Brain microvascular endothelial cell (primary cell): Measurements from ENCODE around the gene CXCR3.
"Not testable (repeated sequence)": the region's sequence is repeated elsewhere in the genome, so short reads cannot be mapped to it uniquely, and the experiment has no call there.

ENCODE experiments used
- DNase-seq: peaks from one replicate; pipeline ENCODE4 v3.0.0-alpha.2; 2020
- H3K27ac ChIP-seq: fragments of 250-450 bp; sonication (Bioruptor Pico); 2 replicates; pipeline ENCODE4 v1.5.1; 2020; ENCODE audit warnings: mild to moderate bottlenecking, moderate library complexity
- H3K27me3 ChIP-seq: fragments of 250-450 bp; sonication (Bioruptor Pico); replicated peaks from 2 replicates; pipeline ENCODE4 v1.5.1; 2020; ENCODE audit warnings: mild to moderate bottlenecking
- H3K36me3 ChIP-seq: fragments of 250-450 bp; sonication (Bioruptor Pico); replicated peaks from 2 replicates; pipeline ENCODE4 v1.5.1; 2020; ENCODE audit warnings: mild to moderate bottlenecking
- H3K4me3 ChIP-seq: 2 replicates; pipeline ENCODE4 v1.5.1; 2011; ENCODE audit warnings: low read depth, mild to moderate bottlenecking, control low read depth, low read length, moderate library complexity
- CTCF ChIP-seq: IDR thresholded peaks from 2 replicates; pipeline ENCODE4 v1.5.1; 2011; ENCODE audit warnings: low read depth, mild to moderate bottlenecking, moderate library complexity, low read length, control low read depth, inconsistent platforms; ENCODE audit errors: missing control alignments
- in situ Hi-C: cut with HindIII; loops from 2 replicates; pipeline ENCODE4 v1.10.0; 2017; ENCODE audit warnings: low sequenced_read_pairs, low pct_ligation_motif_present

CXCR3 gene

GRCh38 chrX:71579136-71579989 is 38.9 kb downstream of the CXCR3 start:
- TF ChIP-seq CTCF: no peak

GRCh38 chrX:71578253-71579135 is 39.8 kb downstream of the CXCR3 start, which contains the start of gene GCNA:
Gene GCNA, plus strand, starts transcription at chrX:71578437. Its CDS starts 2,385 bp downstream, at chrX:71580822.
- no peak within 1 kb of the TSS for H3K27ac ChIP-seq
- in situ Hi-C loops: no loop called here
- DNase-seq: no peak
- peaks cover 4% of the 10 kb centered on the region for H3K36me3 ChIP-seq
- H3K4me3 ChIP-seq: no peak within 1 kb of the TSS
- H3K27me3 ChIP-seq: no peaks in the 10 kb centered on the region
- no peak for TF ChIP-seq CTCF

More at GRCh38 chrX:71579136-71579989, 38.9 kb downstream of the CXCR3 start:
- H3K36me3 ChIP-seq: no peaks in the 10 kb centered on the region
- no peak for DNase-seq
- no peaks in the 10 kb centered on the region for H3K27me3 ChIP-seq
- in situ Hi-C loops: no loop called here
- no peak overlapping the region for H3K27ac ChIP-seq
- H3K4me3 ChIP-seq: no peak overlapping the region

GRCh38 chrX:71577682-71578081 is 40.6 kb downstream of the CXCR3 start:
- TF ChIP-seq CTCF: no peak
- DNase-seq: no peak
- Histone ChIP-seq H3K36me3 (peaks cover 6% of the 10 kb centered on the region), H3K27me3 (no peaks in the 10 kb centered on the region), H3K4me3 (no peak overlapping the region), H3K27ac (no peak overlapping the region)
- in situ Hi-C loops: no loop called here

- in situ Hi-C loops: no loop called here
- no peak for TF ChIP-seq CTCF
- H3K27ac ChIP-seq: no peak overlapping the region
- no peaks in the 10 kb centered on the region for H3K27me3 ChIP-seq
- no peak for DNase-seq
- H3K4me3 ChIP-seq: no peak overlapping the region
- peaks cover 11% of the 10 kb centered on the region for H3K36me3 ChIP-seq
These were observed 44.7 kb downstream of the CXCR3 start for GRCh38 chrX:71573590-71573989.

- DNase-seq, H3K27ac ChIP-seq, in situ Hi-C loops, H3K27me3 ChIP-seq, H3K4me3 ChIP-seq: not testable (repeated sequence)
- H3K36me3 ChIP-seq: peaks cover 20% of the 10 kb centered on the region
These were observed 46.9 kb downstream of the CXCR3 start for GRCh38 chrX:71571390-71571789.
